ENCODE data around the gene FAT3. TPM values are rescaled to one million over a fixed set of nuclear protein-coding genes. Genes with fewer than 3 reads are reported as not detected.

Gene FAT3
- total and polyA plus RNA-seq, 2 of the 13 experiments (the other 11 are each of a cell fraction or from before 2014, with no cell fraction given): not detected

- POLR2A ChIA-PET: no interaction called here
- Histone ChIP-seq H3K27me3 (ENCODE audit: control insufficient read depth in 1 of 2, insufficient read depth in 2 of 2, low read length in 2 of 2) (no peaks in the 10 kb centered on the region), H3K9ac (ENCODE audit: insufficient read depth, low read depth, low read length) (no peak overlapping the region), H3K79me2 (ENCODE audit: insufficient read depth, low read length) (no peaks in the 10 kb centered on the region), H4K20me1 (ENCODE audit: insufficient read depth, low read length) (no peaks in the 10 kb centered on the region), H3K4me1 (ENCODE audit: insufficient read depth, low read length) (no peaks in the 10 kb centered on the region), H3K9me3 (ENCODE audit: low read length) (no peaks in the 10 kb centered on the region), H3K36me3 (replicated peaks in 1 of 2; ENCODE audit: control insufficient read depth in 1 of 2, insufficient read depth in 2 of 2, low read length in 2 of 2) (no peaks in the 10 kb centered on the region), H3K27ac (ENCODE audit: extremely low read length, insufficient read depth, low read length) (no peak overlapping the region), H3K4me3 (replicated peaks in 1 of 3; ENCODE audit: insufficient read depth in 1 of 3, low read depth in 2 of 3, low read length in 3 of 3) (no peak overlapping the region), H2AFZ (ENCODE audit: low read length) (no peak overlapping the region), H3K4me2 (ENCODE audit: low read depth, low read length) (no peak overlapping the region)
- BruUV-seq (replicated peaks): no TSS peak
- in situ Hi-C loops (cut with HindIII; ENCODE audit: extremely low pct_ligation_motif_present, low pct_unique_long_range_greater_than_20kb) (no loop called here), intact Hi-C loops (cut with micrococcal nuclease; ENCODE audit: unreplicated experiment) (no loop called here)
- CTCF ChIA-PET (ENCODE audit: low intra/inter-chr PET ratio, low total read pairs): no interaction called here
- WGBS (ENCODE audit: low lambda C conversion rate): 6% methylated on average over 4 of the region's 4 CpGs
- TF ChIP-seq ZNF747 (CRISPR knock-in tag; IDR thresholded peaks at IDR 0.05; ENCODE audit: borderline replicate concordance): no peak
- TF ChIP-seq ZNF512 (CRISPR knock-in tag; IDR thresholded peaks at IDR 0.05): no peak
- no peak for TF ChIP-seq ZNF446 (CRISPR knock-in tag; IDR thresholded peaks at IDR 0.05)
- no peak for TF ChIP-seq ZNF530 (CRISPR knock-in tag; IDR thresholded peaks at IDR 0.05; ENCODE audit: low read depth)
- TF ChIP-seq ARID2 (CRISPR knock-in tag; IDR thresholded peaks at IDR 0.05; ENCODE audit: borderline replicate concordance): no peak
- TF ChIP-seq MAFG (CRISPR knock-in tag; IDR thresholded peaks at IDR 0.05): no peak
- TF ChIP-seq FOXO1 (CRISPR knock-in tag; IDR thresholded peaks at IDR 0.05): no peak
- no peak for FAIRE-seq
- no peak for DNase-seq (ENCODE audit: low spot score)
- no peak for ATAC-seq
These were observed 35.2 kb downstream of the FAT3 start for GRCh38 chr11:92259861-92260260.

GRCh38 chr11:92264350-92264749 lies 39.7 kb downstream of the FAT3 start:
- Histone ChIP-seq H3K4me1 (ENCODE audit: insufficient read depth, low read length) (no peaks in the 10 kb centered on the region), H3K9me3 (ENCODE audit: low read length) (no peaks in the 10 kb centered on the region), H3K4me2 (ENCODE audit: low read depth, low read length) (no peak overlapping the region), H3K27me3 (ENCODE audit: control insufficient read depth in 1 of 2, insufficient read depth in 2 of 2, low read length in 2 of 2) (no peaks in the 10 kb centered on the region), H3K27ac (ENCODE audit: extremely low read length, insufficient read depth, low read length) (no peak overlapping the region), H3K4me3 (replicated peaks in 1 of 3; ENCODE audit: insufficient read depth in 1 of 3, low read depth in 2 of 3, low read length in 3 of 3) (no peak overlapping the region), H3K36me3 (replicated peaks in 1 of 2; ENCODE audit: control insufficient read depth in 1 of 2, insufficient read depth in 2 of 2, low read length in 2 of 2) (no peaks in the 10 kb centered on the region), H3K79me2 (ENCODE audit: insufficient read depth, low read length) (no peaks in the 10 kb centered on the region), H4K20me1 (ENCODE audit: insufficient read depth, low read length) (no peaks in the 10 kb centered on the region), H2AFZ (ENCODE audit: low read length) (no peak overlapping the region), H3K9ac (ENCODE audit: insufficient read depth, low read depth, low read length) (no peak overlapping the region)
- POLR2A ChIA-PET: no interaction called here
- ATAC-seq (no peak), DNase-seq (ENCODE audit: low spot score) (no peak), FAIRE-seq (no peak)
- BruUV-seq (replicated peaks): no TSS peak
- CTCF ChIA-PET (ENCODE audit: low intra/inter-chr PET ratio, low total read pairs): no interaction called here
- no peak for TF ChIP-seq SUZ12 (IDR thresholded peaks at IDR 0.05; ENCODE audit: low read depth, low read length)
- no peak for TF ChIP-seq GZF1 (CRISPR knock-in tag; IDR thresholded peaks at IDR 0.05)
- intact Hi-C loops (cut with micrococcal nuclease; ENCODE audit: unreplicated experiment) (no loop called here), in situ Hi-C loops (cut with HindIII; ENCODE audit: extremely low pct_ligation_motif_present, low pct_unique_long_range_greater_than_20kb) (no loop called here)
- WGBS (ENCODE audit: low lambda C conversion rate): 0% methylated on average over 2 of the region's 2 CpGs
